ENCODE data around the gene NT5C1B. TPM values are rescaled to one million over a fixed set of nuclear protein-coding genes. Genes with fewer than 3 reads are reported as not detected.

The NT5C1B gene
- total and polyA plus RNA-seq, 2 donors from 2014 or later = not detected

DNA sequence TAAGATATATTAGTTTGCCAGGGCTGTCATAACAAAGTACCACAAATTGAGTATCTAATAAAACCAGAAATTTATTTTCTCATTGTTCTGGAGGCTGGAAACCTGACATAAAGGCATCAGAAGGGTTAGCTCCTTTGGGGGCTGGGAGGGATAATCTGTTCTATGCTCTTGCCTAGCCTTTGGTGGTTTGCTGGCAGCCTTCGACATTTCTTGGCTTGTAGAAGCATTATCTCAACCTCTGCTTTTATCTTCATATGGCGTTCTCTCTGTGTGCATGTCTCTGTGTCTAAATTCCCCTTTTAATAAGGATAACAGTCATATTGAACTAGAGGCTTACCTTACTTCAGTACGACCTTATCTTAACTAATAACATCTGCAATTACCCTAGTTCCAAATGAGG lies 22.8 kb upstream of the NT5C1B start:
- intact Hi-C loops (cut with DNase I) = no loop called here
- H3K36me3 ChIP-seq (ENCODE audit: control insufficient read depth in 2 of 3, insufficient read depth in 3 of 3, low read length in 3 of 3) = no peaks in the 10 kb centered on the region
- H3K4me1 ChIP-seq (ENCODE audit: control insufficient read depth in 2 of 3, insufficient read depth in 2 of 3, low read depth in 1 of 3, low read length in 3 of 3) = no peaks in the 10 kb centered on the region
- TF ChIP-seq, protein P1, sequence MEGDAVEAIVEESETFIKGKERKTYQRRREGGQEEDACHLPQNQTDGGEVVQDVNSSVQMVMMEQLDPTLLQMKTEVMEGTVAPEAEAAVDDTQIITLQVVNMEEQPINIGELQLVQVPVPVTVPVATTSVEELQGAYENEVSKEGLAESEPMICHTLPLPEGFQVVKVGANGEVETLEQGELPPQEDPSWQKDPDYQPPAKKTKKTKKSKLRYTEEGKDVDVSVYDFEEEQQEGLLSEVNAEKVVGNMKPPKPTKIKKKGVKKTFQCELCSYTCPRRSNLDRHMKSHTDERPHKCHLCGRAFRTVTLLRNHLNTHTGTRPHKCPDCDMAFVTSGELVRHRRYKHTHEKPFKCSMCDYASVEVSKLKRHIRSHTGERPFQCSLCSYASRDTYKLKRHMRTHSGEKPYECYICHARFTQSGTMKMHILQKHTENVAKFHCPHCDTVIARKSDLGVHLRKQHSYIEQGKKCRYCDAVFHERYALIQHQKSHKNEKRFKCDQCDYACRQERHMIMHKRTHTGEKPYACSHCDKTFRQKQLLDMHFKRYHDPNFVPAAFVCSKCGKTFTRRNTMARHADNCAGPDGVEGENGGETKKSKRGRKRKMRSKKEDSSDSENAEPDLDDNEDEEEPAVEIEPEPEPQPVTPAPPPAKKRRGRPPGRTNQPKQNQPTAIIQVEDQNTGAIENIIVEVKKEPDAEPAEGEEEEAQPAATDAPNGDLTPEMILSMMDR (IDR thresholded peaks at IDR 0.05; ENCODE audit: borderline replicate concordance, extremely low read depth, insufficient read depth) = no peak
- no peak for DNase-seq
- H3K27me3 ChIP-seq (ENCODE audit: control insufficient read depth, insufficient read depth, low read length) = no peaks in the 10 kb centered on the region
- H3K9ac ChIP-seq (ENCODE audit: low read length in 3 of 3) = no peak overlapping the region
- no peak for FAIRE-seq
- no peak overlapping the region for H3K4me3 ChIP-seq (ENCODE audit: low read length in 3 of 3)
- H3K27ac ChIP-seq (ENCODE audit: low read depth in 2 of 2, low read length in 2 of 2) = no peak overlapping the region
- H3K9me3 ChIP-seq (ENCODE audit: control insufficient read depth in 2 of 3, insufficient read depth in 1 of 3, low read length in 3 of 3) = no peaks in the 10 kb centered on the region

DNA sequence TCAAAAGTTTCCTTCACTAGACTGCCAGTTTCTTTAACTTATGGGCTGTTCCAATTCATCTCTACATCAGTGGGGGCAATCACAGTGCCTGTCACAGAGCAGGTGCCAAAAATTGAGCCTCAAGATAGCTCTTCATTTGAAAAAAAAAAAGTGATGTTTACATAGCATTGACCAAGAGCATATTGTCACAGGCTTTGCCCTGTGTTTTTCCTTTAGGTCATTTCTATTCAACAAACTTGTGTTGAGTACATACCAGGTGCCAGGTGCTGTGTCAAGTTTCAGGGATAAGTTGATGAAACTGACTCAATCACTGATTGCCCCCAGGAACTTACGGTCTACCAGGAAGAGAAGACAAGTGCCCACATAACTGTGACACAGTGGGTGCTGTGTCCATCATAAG lies 22.2 kb upstream of the NT5C1B start:
- no peaks in the 10 kb centered on the region for H3K4me1 ChIP-seq (ENCODE audit: control insufficient read depth in 2 of 3, insufficient read depth in 2 of 3, low read depth in 1 of 3, low read length in 3 of 3)
- H3K27ac ChIP-seq (ENCODE audit: low read depth in 2 of 2, low read length in 2 of 2) = no peak overlapping the region
- FAIRE-seq (no peak), DNase-seq (no peak)
- no peaks in the 10 kb centered on the region for H3K27me3 ChIP-seq (ENCODE audit: control insufficient read depth, insufficient read depth, low read length)
- intact Hi-C loops (cut with DNase I) = no loop called here
- no peaks in the 10 kb centered on the region for H3K9me3 ChIP-seq (ENCODE audit: control insufficient read depth in 2 of 3, insufficient read depth in 1 of 3, low read length in 3 of 3)
- TF ChIP-seq, protein P1 (IDR thresholded peaks at IDR 0.05; ENCODE audit: borderline replicate concordance, extremely low read depth, insufficient read depth) = no peak
- H3K9ac ChIP-seq (ENCODE audit: low read length in 3 of 3) = no peak overlapping the region
- no peak overlapping the region for H3K4me3 ChIP-seq (ENCODE audit: low read length in 3 of 3)
- H3K36me3 ChIP-seq (ENCODE audit: control insufficient read depth in 2 of 3, insufficient read depth in 3 of 3, low read length in 3 of 3) = no peaks in the 10 kb centered on the region

- Histone ChIP-seq H3K9ac (ENCODE audit: low read length in 3 of 3) (no peak overlapping the region), H3K36me3 (ENCODE audit: control insufficient read depth in 2 of 3, insufficient read depth in 3 of 3, low read length in 3 of 3) (no peaks in the 10 kb centered on the region), H3K9me3 (ENCODE audit: control insufficient read depth in 2 of 3, insufficient read depth in 1 of 3, low read length in 3 of 3) (no peaks in the 10 kb centered on the region), H3K27ac (ENCODE audit: low read depth in 2 of 2, low read length in 2 of 2) (no peak overlapping the region), H3K27me3 (ENCODE audit: control insufficient read depth, insufficient read depth, low read length) (no peaks in the 10 kb centered on the region), H3K4me1 (ENCODE audit: control insufficient read depth in 2 of 3, insufficient read depth in 2 of 3, low read depth in 1 of 3, low read length in 3 of 3) (no peaks in the 10 kb centered on the region), H3K4me3 (ENCODE audit: low read length in 3 of 3) (no peak overlapping the region)
- TF ChIP-seq, protein P1 (IDR thresholded peaks at IDR 0.05; ENCODE audit: borderline replicate concordance, extremely low read depth, insufficient read depth) = no peak
- no peak for FAIRE-seq
- intact Hi-C loops (cut with DNase I) = no loop called here
- no peak for DNase-seq
Observed at GRCh38 chr2:18611184-18611583, 21.8 kb upstream of the NT5C1B start.

- no peak overlapping the region for H3K4me3 ChIP-seq (ENCODE audit: low read length in 3 of 3)
- H3K9ac ChIP-seq (ENCODE audit: low read length in 3 of 3) = no peak overlapping the region
- no peak for DNase-seq
- H3K27me3 ChIP-seq (ENCODE audit: control insufficient read depth, insufficient read depth, low read length) = no peaks in the 10 kb centered on the region
- TF ChIP-seq, protein P1 (IDR thresholded peaks at IDR 0.05; ENCODE audit: borderline replicate concordance, extremely low read depth, insufficient read depth) = no peak
- intact Hi-C loops (cut with DNase I) = no loop called here
- FAIRE-seq = no peak
- H3K27ac ChIP-seq (ENCODE audit: low read depth in 2 of 2, low read length in 2 of 2) = no peak overlapping the region
- no peaks in the 10 kb centered on the region for H3K36me3 ChIP-seq (ENCODE audit: control insufficient read depth in 2 of 3, insufficient read depth in 3 of 3, low read length in 3 of 3)
- no peaks in the 10 kb centered on the region for H3K9me3 ChIP-seq (ENCODE audit: control insufficient read depth in 2 of 3, insufficient read depth in 1 of 3, low read length in 3 of 3)
- H3K4me1 ChIP-seq (ENCODE audit: control insufficient read depth in 2 of 3, insufficient read depth in 2 of 3, low read depth in 1 of 3, low read length in 3 of 3) = no peaks in the 10 kb centered on the region
Observed at GRCh38 chr2:18610651-18611050, 21.3 kb upstream of the NT5C1B start.

Data from kidney (tissue), 14 donors.